HG03432 (cell line): Measurements from ENCODE around the gene METTL22.

Experiments
- ATAC-seq: cut with Tn5 transposase; IDR thresholded peaks from one replicate; pipeline ENCODE4 v1.9.1; 2021; ENCODE audit warnings: mild to moderate bottlenecking, moderate library complexity; ENCODE audit not compliant: unreplicated experiment

METTL22 gene

GRCh38 chr16:8686031-8686621 is 64.6 kb downstream of the METTL22 start:
- ATAC-seq: no peak

- ATAC-seq: no peak
Measured at GRCh38 chr16:8686879-8687278, 65.4 kb downstream of the METTL22 start.

DNA sequence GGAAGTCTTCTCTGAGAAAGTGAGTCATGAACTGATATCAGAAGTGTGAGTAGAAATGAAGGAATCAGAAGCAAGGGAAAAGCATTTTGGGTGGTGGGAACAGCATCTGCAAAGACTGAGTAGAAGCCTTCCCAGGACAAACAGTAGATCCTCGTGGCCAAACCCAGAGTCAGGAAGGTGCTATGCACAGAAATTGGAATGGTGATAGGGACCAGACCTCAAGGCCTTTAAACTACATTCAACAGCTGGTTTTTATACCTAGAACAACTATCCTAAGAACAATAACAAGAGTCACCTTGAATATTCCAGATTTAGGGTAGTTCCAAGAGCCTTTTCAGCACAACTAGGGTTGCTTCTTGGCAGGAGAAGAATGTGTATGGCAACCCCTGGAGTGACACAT is 68.2 kb downstream of the METTL22 start:
- no peak for ATAC-seq

DNA sequence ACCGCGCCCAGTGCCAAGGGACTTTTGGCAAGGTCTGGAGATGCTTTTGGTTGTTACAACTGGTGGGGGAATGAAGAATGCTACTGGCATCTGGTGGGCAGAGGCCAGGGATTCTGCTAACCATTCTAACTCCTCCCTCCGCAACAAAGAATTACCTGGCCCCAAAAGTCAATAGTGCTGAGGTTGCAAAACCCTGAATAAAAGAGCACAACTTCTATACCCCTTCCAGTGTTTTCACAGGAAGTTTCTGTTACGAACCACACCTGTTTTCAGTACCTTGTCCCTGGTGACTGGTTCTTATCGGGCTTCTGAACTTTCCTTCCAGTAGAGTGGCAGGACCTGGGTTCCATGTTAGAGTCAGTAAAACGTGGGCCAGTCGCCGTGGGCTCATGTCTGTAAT is 70.2 kb downstream of the METTL22 start:
- ATAC-seq: no peak

- ATAC-seq: no peak
Measured at GRCh38 chr16:8694795-8695728, 73.6 kb downstream of the METTL22 start.

DNA sequence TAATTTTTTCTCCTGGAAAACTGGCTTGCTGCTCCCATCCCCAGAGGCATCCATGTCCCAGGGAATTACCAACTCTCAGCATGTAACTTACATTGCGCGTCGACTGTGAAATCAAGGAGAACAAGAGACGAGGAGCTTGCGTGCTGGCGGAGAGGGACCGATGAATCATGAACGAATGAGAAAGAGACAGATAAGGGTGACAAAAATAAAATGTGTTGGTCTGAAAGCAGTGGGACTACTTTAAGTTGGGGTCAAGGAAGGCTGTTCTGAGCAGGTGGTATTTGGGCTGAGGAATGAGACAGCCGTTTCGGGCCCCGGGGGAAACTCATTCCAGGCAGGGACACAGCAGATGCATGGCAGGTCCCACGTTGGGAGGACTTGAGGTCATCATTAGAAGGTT is 75.4 kb downstream of the METTL22 start:
- ATAC-seq: no peak

DNA sequence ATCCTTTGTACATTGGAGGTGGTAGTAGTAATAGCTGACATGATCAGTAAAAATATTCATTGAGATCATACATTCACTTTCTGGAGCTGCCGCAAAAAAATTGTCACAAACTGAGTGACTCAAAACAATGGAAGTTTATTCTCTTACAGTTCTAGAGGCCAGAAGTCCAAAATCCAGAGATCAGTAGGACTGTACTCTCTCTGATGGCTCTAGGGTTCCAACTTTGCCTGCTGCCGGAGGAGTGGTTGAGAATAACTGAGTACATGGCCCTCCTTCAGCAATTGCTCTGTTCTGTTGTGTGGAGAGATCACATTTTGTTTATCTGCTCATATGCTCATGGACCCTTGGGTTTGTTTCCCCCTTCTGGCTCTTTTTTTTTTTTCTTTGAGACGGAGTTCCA is 76.5 kb downstream of the METTL22 start:
- ATAC-seq: no peak
